Non-pigmented ciliary epithelial cell (primary cell): ENCODE data around the gene RASSF8.
A peak's percentile ranks its signal among the peaks of the same experiment; 100 is the strongest.

Experiments used
- DNase-seq: peaks from one replicate; pipeline ENCODE4 v3.0.0-alpha.2; 2010; ENCODE audit warnings: low read depth

The RASSF8 gene

GRCh38 chr12:25993901-25994651 is 35.6 kb downstream of the RASSF8 start:
- peak; percentile 54 for DNase-seq

DNA sequence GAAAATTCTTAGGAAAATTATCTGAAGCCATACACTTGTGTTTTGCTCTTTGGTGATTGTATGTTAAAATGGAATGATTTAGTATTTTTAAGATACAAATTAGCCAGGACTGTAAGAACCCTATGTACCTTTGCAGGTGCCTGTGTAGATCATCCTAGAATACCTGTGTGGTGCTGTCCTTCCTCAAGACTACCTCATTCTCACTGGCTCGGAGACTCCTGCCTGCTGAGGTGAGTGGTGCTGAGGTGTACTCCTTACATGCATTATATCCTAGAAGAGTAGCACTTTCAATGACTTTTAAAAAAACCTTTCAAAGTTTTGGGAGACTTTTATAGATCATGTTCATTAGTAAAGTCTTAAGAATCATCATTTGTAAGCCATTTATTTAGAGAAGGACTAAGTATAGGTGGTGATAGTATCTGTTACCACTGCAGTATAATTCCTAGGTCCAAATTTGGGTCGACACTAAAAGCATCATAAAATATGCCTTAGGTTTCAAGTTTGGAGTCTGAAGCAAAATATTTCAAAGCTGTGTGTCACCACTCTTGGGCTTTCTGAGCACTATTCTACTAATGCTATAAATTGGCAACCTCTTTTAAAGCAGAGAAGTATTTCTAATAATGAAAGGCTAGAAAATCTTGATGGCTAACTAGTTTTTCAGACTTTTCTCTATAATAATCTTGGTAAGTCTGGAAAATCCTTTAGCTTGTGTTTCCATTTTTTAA is 36.6 kb downstream of the RASSF8 start:
- no peak for DNase-seq

GRCh38 chr12:25995906-25996305 is 37.4 kb downstream of the RASSF8 start:
- DNase-seq = no peak

- no peak for DNase-seq
These were observed 38.2 kb downstream of the RASSF8 start for GRCh38 chr12:25996677-25997076.

DNA sequence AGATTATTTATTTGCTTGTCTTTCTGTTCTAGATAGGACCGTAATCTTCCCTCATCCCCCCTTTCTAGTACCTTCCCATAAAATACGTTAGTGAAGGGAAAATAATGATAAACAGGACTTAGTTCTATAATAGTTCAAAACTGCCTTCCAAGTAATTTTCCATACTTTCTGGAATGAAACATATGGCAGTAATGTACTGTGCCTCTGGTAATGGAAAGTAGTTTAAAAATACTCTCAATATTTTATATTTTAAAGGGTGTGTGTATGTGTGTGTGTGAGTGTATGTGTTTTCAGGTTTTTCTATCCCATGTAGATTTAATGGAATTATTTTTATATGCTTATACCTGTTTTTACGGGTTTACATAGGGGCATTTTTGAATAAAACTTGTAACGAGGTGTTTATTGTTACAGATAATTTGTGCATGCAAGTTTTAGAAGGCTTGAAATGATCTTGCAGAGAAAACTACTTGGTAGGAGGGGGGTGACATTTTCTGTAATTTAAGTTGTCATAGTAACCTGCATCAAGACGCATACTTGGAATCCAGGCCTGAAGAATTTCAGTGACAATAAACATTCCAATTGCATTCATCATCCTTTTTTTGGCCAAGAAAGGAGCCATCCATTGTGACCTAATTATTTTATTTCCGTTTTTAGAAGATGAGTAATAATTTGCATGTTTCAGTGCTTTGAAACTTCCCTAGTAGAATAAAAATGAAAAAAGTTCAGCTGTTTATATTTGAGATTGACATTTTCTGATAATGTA is 38.9 kb downstream of the RASSF8 start:
- peak; percentile 87 for DNase-seq

GRCh38 chr12:26000898-26001297 is 42.4 kb downstream of the RASSF8 start:
- no peak for DNase-seq

GRCh38 chr12:26001530-26001929 is 43.0 kb downstream of the RASSF8 start:
- DNase-seq = no peak

GRCh38 chr12:26003065-26003464 is 44.6 kb downstream of the RASSF8 start:
- DNase-seq = no peak

- DNase-seq = no peak
These were observed 49.1 kb downstream of the RASSF8 start for GRCh38 chr12:26007566-26007965.

DNA sequence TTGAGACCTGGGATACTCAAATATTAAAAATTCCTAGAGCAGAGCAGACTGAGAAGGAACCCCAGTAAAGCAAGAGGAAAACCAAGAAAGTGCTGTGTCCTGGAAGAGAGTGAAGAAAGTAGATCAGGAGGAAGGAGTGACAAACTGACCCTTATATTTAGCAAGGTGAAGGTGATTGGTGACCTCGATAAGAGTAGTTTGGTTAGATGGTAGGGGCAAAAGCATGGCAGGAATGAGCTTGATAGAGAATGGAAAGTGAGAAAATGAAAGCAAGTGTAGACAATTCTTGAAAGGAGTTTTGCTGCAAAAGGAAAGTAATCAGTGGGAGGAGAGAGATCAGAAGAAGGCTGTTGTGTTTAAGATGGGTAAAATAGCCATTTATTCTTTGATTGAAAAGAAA is 51.1 kb downstream of the RASSF8 start:
- no peak for DNase-seq

GRCh38 chr12:26010293-26010821 is 51.9 kb downstream of the RASSF8 start:
- DNase-seq = no peak

DNA sequence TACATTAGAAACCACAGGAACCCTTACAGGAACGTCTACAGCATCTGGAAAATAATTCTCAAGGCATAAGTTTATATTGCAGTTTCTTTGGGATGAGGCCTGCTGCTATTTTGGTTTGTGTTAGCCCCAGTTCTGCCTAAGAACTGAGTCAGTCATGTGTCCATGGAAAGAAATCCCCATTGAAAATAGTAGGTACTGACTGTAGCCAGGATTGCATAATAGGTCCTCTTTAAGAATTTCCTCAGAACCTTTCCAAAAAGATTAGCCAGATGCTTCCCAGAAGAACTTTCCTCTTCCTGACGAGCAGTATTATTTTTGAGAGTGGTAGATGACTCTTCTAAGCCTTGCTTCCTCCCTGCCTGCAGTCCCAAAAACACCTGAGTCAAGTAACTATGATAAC is 52.6 kb downstream of the RASSF8 start:
- no peak for DNase-seq

GRCh38 chr12:26014085-26014484 is 55.6 kb downstream of the RASSF8 start:
- no peak for DNase-seq

- DNase-seq = no peak
These were observed 58.0 kb downstream of the RASSF8 start for GRCh38 chr12:26016516-26016915.

DNA sequence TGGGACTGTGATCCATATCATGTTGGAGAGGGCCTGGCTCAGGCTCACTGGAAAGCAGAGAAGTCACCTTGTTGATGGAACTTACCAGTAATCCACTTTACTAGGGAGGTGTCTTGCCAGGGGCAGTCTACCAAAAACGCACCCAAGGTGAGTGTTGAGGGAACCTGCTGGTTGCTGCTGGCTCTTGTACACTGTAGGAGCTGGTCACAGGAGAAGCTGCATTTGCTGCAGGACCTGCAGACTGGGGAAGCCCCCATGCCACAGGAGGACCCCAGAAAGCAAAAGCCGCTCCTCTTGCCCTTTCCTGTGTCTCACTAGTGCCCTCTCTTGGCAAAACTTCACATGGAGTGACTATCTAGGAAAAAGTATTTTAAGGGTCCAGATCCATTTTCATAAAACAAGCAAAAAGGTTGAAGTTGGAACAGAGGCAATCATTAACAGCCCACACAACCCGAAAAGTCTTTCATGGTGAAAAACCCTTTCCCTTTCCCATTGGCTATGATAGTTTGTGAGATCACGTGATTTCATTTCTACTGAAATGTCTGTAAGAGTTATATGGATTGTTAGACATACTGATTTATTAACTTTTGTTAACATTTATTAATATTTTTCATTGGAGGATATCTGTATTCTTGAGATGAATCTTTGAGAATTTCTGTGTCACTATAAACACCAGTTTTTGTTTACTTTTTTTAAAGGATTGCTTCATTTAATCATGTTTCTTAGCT is 59.2 kb downstream of the RASSF8 start:
- no peak for DNase-seq

DNA sequence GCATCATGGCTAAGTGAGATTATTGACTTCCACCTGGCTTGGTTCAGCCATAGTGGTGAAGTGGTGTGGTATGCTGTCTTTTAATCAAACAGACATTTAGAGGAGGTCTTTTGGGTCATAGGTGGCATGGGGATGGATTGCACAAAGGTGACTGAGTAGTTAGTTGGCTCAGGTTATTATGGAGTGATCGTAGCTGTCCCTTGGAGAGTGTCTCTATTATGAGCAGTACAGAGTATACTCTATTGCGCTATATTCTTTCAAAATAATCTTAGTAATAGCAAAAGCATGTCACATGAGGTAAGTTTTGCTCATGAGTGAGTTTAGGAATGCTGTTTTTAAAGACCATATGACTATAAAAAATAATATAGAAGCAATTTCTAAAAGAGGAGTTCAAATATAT is 60.4 kb downstream of the RASSF8 start:
- DNase-seq = no peak

DNA sequence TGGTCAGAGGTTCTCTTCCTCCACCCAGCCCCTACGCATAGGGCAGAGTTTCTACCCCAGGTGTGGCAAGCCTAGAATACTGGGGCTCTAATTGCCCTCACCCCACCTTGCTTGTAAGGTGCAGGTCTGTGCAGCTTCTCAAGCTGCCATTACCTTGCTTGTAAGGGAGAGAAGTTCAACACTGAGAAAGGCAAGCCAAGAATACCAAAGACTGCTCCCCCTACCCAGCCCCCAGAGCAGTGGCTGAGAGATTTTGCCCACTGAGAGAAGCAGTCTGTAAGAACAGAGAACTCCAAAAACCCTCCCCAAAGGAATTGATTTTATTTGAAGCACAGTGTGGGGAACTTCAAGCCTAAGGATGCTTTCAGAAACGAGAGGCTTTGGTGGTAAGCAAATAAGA is 63.1 kb downstream of the RASSF8 start:
- DNase-seq = no peak

- no peak for DNase-seq
These were observed 63.6 kb downstream of the RASSF8 start for GRCh38 chr12:26022043-26022442.

GRCh38 chr12:26026713-26027112 is 68.2 kb downstream of the RASSF8 start:
- no peak for DNase-seq

- no peak for DNase-seq
These were observed 68.9 kb downstream of the RASSF8 start for GRCh38 chr12:26027401-26027800.

GRCh38 chr12:26028953-26029735 is 70.7 kb downstream of the RASSF8 start:
- no peak for DNase-seq
